Stimulated activated effector memory CD8-positive, alpha-beta T cell treated with anti-CD3 and anti-CD28 coated beads, Interleukin-12 subunit alpha, Interleukin-12 subunit beta, amount 100 ng/mL, for 72 hours (primary cell): ENCODE measurements around the gene FSTL1.

Experiments used
- ATAC-seq: fragments of 150-1000 bp; cut with Tn5 transposase; 2 replicates; pipeline ENCODE4 v1.10.0; 2021
- DNase-seq, 2 donors: peaks; one replicate each; pipeline ENCODE4 v3.0.0; 2021 to 2022; ENCODE audit warnings: low spot score in 2 of 2
- H3K27ac Mint-ChIP-seq: one replicate; pipeline ENCODE4 v1.8.0; 2022; ENCODE audit warnings: mild to moderate bottlenecking, mixed read lengths
- H3K36me3 Mint-ChIP-seq: one replicate; pipeline ENCODE4 v1.8.0; 2022; ENCODE audit warnings: mild to moderate bottlenecking, mixed read lengths
- H3K4me1 Mint-ChIP-seq: one replicate; pipeline ENCODE4 v1.8.0; 2022; ENCODE audit warnings: mixed read lengths
- H3K4me3 Mint-ChIP-seq: one replicate; pipeline ENCODE4 v1.8.0; 2022; ENCODE audit warnings: mild to moderate bottlenecking, mixed read lengths
- H3K9me3 Mint-ChIP-seq: one replicate; pipeline ENCODE4 v1.8.0; 2022; ENCODE audit warnings: mixed read lengths

The FSTL1 gene

DNA sequence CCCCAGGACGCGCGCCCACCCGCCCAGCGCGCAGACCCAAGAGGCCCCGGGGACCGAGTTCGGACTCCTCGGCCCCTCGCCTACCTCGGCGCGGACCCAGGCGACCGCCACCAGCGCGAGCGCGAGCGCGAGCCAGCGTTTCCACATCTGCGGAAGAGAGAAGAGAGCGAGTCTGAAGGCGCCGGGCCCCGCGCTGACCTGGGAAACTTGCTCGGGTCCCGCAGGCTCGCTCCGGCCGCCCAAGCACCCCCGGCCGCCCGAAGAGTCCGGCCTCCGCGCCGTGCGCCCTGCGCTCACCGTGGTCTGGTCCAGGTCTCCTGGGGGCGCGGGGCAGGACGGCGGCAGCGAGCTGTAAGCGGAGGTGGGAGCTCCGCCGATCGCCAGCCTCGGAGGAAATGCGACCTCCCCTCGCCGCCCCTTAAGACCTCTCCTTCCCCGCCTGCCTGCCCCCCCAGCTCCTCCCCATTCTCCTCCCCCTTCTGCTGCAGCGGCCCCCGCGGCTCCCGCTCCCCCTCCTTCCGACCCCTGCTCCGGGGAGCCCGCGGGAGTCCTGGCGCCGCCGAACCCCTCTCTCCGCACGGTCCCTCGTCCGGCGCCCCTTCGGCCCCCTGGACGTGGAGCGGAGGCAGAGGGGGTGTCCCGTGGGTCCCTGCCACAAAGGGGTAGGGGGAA, at the start of gene FSTL1:
FSTL1 (minus strand) TSS at position 393 of the 672 bp plus-strand sequence; CDS start at position 147, 246 bp downstream.
- H3K4me1 Mint-ChIP-seq: peaks cover 7% of the 10 kb centered on the region
- peak; percentile 25 for ATAC-seq
- H3K9me3 Mint-ChIP-seq: no peaks in the 10 kb centered on the region
- peak within 1 kb of the TSS; percentile 65 for H3K4me3 Mint-ChIP-seq
- H3K36me3 Mint-ChIP-seq: no peaks in the 10 kb centered on the region
- DNase-seq: no peak
- H3K27ac Mint-ChIP-seq: no peak within 1 kb of the TSS

GRCh38 chr3:120498556-120499346, 48.0 kb upstream of the FSTL1 start:
- Mint-ChIP-seq H3K4me3 (no peak overlapping the region), H3K36me3 (no peaks in the 10 kb centered on the region), H3K4me1 (no peaks in the 10 kb centered on the region), H3K9me3 (peaks cover 5% of the 10 kb centered on the region), H3K27ac (no peak overlapping the region)
- ATAC-seq: no peak
- no peak for DNase-seq

GRCh38 chr3:120497818-120498217, 47.0 kb upstream of the FSTL1 start:
- DNase-seq (no peak), ATAC-seq (no peak)
- Mint-ChIP-seq H3K4me1 (no peaks in the 10 kb centered on the region), H3K36me3 (no peaks in the 10 kb centered on the region), H3K9me3 (peaks cover 5% of the 10 kb centered on the region), H3K27ac (no peak overlapping the region), H3K4me3 (no peak overlapping the region)

GRCh38 chr3:120497336-120497735, 46.5 kb upstream of the FSTL1 start:
- Mint-ChIP-seq H3K9me3 (peaks cover 5% of the 10 kb centered on the region), H3K4me3 (no peak overlapping the region), H3K27ac (no peak overlapping the region), H3K36me3 (no peaks in the 10 kb centered on the region), H3K4me1 (no peaks in the 10 kb centered on the region)
- ATAC-seq (no peak), DNase-seq (no peak)

DNA sequence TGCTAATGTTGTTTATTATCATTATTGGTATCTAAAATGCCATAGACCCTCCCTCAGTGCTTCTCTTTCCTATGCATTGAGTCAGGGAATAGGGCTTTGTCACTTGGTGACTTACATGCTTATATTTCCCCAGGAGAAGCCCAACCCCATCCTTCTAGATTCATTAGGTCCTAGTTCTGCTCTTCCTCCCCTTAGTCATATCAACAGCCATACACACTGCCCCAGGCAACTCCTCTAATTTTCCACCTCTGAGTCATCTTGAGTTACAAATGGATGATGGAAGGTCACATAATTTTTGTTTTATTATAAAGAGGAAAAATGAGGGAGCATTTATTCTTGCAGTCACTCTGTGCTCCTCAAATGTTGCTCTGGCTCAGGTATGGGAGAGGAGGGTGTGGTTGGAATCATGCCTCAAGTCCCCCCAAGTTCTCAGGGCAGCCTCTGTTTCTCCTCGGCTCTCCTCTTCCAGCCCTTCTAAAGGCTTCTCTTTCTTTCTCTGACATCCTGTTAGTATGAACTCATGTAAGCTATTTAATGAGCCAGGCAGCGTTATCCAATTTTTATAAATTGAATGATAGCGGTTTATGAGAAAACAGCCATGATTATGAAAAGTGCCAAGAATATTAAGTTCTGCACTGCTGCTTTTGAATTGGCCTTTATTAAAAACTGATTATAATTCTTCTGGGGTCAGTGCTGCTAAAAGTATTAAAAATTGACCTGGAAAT, 45.6 kb upstream of the FSTL1 start:
- no peak for DNase-seq
- Mint-ChIP-seq H3K4me3 (no peak overlapping the region), H3K36me3 (no peaks in the 10 kb centered on the region), H3K4me1 (no peaks in the 10 kb centered on the region), H3K27ac (no peak overlapping the region), H3K9me3 (peaks cover 5% of the 10 kb centered on the region)
- ATAC-seq: no peak

DNA sequence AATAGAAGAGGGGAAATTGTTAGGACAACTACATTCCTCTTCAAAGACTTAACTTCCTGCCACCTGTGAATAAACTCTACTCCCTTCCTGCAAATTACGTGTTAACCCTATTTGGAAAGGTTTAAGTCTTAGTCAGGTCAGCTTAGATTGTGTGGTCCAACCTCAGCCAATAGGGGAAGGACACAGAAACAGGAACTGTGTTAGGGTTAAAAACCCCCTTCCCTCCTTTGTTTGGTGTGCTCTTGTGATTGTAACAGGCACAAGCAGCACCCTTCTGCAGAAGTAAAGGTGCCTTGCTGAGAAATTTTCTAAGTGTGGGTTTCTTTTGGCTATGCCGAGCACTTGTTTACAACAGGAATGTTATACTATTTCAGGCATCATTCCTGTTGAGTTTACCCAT, 45.0 kb upstream of the FSTL1 start:
- DNase-seq (peak in 1 of 2 donors; percentile 13), ATAC-seq (no peak)
- Mint-ChIP-seq H3K27ac (no peak overlapping the region), H3K9me3 (peaks cover 5% of the 10 kb centered on the region), H3K4me1 (no peaks in the 10 kb centered on the region), H3K4me3 (no peak overlapping the region), H3K36me3 (no peaks in the 10 kb centered on the region)

DNA sequence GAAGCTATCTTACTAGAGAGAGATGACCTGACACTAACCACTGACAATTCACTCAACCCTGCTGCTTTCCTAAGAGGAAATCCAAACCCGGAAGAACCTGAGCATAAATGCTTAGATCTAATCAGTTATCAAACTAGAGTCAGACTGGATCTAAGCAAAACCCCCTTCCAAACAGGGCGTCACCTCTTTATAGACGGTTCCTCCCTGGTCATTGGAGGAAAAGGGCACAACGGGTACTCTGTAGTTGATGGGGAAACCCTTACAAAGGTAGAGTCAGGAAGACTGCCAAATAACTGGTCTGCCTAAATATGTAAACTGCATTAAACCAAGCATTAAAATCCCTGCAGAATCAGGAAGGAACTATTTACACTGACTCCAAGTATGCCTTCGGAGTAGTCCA, 41.3 kb upstream of the FSTL1 start:
- Mint-ChIP-seq H3K4me3 (no peak overlapping the region), H3K27ac (no peak overlapping the region), H3K9me3 (peaks cover 5% of the 10 kb centered on the region), H3K36me3 (no peaks in the 10 kb centered on the region), H3K4me1 (no peaks in the 10 kb centered on the region)
- ATAC-seq: no peak
- peak in 1 of 2 donors; percentile 6 for DNase-seq

DNA sequence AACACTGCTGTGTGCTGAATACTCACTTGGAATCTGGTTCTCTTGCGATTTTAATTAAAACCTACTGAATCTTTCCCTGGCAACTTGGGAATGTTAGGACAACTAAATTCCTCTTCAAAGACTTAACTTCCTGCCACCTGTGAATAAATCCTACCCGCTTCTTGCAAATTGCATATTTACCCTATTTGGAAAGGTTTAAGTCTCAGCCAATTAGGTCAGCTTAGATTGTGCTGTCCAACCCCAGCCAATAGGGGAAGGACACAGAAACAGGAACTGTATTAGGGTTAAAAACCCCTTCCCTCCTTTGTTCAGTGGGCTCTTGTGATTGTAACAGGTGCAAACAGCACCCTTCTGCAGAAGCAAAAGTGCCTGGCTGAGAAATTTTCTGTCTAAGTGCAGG, 38.6 kb upstream of the FSTL1 start:
- Mint-ChIP-seq H3K4me3 (no peak overlapping the region), H3K36me3 (no peaks in the 10 kb centered on the region), H3K27ac (no peak overlapping the region), H3K9me3 (no peaks in the 10 kb centered on the region), H3K4me1 (no peaks in the 10 kb centered on the region)
- ATAC-seq (no peak), DNase-seq (no peak)

DNA sequence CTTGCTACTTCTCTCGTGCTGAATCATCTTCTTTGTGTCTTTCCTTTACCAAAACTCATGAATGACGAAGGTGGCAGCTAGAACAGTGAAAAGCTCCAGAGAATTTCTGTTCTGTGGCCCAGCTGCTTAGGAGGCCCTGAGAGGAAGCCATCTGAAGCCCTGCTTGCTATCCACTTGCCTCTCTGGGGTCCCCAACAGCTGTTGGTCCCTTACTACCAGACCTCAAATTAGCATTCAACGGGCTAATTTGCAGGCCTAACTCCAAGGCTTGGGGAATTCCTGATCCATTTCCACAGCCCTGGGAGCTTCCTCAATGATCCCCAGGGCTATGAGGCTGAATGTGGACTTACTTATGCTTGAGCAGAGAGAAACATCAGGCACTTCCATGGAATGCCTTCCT, 37.5 kb upstream of the FSTL1 start:
- no peak for ATAC-seq
- Mint-ChIP-seq H3K9me3 (no peaks in the 10 kb centered on the region), H3K36me3 (no peaks in the 10 kb centered on the region), H3K4me1 (no peaks in the 10 kb centered on the region), H3K27ac (no peak overlapping the region), H3K4me3 (no peak overlapping the region)
- no peak for DNase-seq

DNA sequence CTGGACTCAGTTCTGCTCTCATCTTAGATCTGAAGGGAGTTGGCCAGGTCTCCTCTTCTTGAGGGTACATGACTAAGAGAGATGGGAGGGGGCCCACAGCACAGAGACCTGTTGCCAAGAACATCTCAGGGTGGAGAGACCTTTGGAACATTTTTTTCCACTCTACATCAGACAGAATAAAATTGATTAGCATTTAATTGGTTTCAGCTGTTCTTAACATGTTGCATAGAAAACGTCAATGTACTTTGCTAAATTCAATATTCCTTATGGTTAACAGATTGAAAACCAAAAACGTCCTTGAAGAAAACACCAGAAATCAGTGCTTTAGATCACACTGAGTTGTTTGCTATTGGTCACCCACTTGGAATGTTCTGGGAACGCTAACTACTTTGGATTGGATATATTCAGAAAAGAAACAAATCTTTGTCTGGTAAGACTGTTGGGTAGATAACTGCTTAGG, 36.4 kb upstream of the FSTL1 start:
- Mint-ChIP-seq H3K27ac (no peak overlapping the region), H3K36me3 (no peaks in the 10 kb centered on the region), H3K4me3 (no peak overlapping the region), H3K4me1 (no peaks in the 10 kb centered on the region), H3K9me3 (no peaks in the 10 kb centered on the region)
- ATAC-seq (no peak), DNase-seq (no peak)

DNA sequence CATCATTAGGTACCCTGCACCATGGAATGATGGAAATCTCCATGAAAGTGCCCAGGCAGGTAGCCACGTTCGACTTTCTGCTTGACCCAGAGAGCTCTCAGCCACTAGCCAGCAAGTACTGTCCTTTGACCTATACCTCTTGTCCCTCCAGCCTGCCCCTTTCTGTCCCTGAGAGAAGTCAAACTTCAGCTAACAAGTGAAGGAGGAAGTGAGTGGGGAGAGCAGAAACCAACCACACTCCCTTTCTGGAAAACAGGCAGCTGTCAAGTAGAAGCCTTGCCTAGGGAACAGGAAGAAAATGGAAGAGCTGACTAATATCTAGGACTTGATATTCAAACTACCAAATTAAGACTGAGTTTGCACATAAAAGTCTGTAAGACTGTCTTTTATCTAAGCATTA, 30.3 kb upstream of the FSTL1 start:
- H3K4me3 Mint-ChIP-seq: no peak overlapping the region
- no peak for ATAC-seq
- no peaks in the 10 kb centered on the region for H3K9me3 Mint-ChIP-seq
- H3K27ac Mint-ChIP-seq: no peak overlapping the region
- DNase-seq: no peak
- H3K4me1 Mint-ChIP-seq: no peaks in the 10 kb centered on the region
- H3K36me3 Mint-ChIP-seq: no peaks in the 10 kb centered on the region

GRCh38 chr3:120477781-120478180, 27.0 kb upstream of the FSTL1 start:
- Mint-ChIP-seq H3K4me3 (no peak overlapping the region), H3K36me3 (no peaks in the 10 kb centered on the region), H3K9me3 (no peaks in the 10 kb centered on the region), H3K4me1 (no peaks in the 10 kb centered on the region), H3K27ac (no peak overlapping the region)
- no peak for ATAC-seq
- DNase-seq: no peak

DNA sequence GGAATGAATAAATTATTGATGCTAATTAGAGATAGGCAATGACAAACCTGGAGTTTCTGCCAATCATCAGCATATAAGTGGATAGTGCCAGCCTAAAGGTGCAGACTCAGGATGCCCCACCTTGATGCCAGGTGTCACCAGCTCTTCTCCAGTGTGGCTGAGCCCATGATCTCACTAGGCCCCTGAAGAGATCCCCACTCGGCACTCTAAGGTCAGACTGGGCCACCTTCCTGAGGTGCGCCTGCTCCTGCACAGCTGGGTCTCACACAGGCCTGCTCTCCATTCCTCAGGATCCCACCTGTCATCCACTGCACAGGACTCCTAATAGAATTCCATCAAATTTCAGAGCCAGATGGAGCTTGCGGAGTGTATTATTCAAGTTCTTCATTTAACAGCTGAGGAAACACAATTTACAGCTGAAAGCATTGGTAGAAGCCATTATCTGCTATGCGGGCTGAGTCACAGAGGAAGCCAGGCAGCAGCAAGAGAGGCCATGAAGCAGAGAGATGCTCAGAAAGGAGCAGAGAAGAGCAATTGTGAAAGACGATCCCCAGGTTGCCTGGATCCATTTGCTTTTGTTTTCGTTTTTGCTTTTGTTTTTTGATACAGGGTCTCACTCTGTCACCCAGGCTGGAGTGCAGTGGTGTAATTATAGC, 25.1 kb upstream of the FSTL1 start:
- DNase-seq (no peak), ATAC-seq (no peak)
- Mint-ChIP-seq H3K9me3 (no peaks in the 10 kb centered on the region), H3K36me3 (no peaks in the 10 kb centered on the region), H3K4me3 (no peak overlapping the region), H3K27ac (no peak overlapping the region), H3K4me1 (no peaks in the 10 kb centered on the region)

- DNase-seq (no peak), ATAC-seq (no peak)
- Mint-ChIP-seq H3K36me3 (no peaks in the 10 kb centered on the region), H3K4me3 (no peak overlapping the region), H3K27ac (no peak overlapping the region), H3K4me1 (no peaks in the 10 kb centered on the region), H3K9me3 (no peaks in the 10 kb centered on the region)
Measured at GRCh38 chr3:120473896-120474675, 23.3 kb upstream of the FSTL1 start.

DNA sequence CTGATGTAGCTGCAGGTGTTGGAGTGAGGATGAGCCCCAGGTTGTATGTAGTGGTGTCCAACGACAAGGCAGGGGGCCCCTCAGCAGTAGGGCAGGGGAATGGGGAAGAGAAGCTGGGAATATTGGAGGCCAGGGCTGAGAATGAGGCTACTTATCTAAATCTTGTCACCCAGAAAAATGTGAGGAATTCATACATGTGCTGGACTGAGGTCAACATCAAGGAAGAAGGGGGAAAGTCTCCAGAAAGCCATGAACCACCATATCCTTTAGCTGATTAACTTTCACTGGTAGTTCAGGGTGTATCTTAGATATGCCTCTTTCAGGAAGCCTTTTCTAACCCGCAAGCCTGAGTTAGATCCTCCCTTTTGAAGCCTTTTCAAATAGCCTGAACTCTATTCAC, 22.6 kb upstream of the FSTL1 start:
- Mint-ChIP-seq H3K4me3 (no peak overlapping the region), H3K36me3 (no peaks in the 10 kb centered on the region), H3K9me3 (no peaks in the 10 kb centered on the region), H3K27ac (no peak overlapping the region), H3K4me1 (no peaks in the 10 kb centered on the region)
- DNase-seq: no peak
- no peak for ATAC-seq
